HepG2 (cell line): Measurements from ENCODE around the gene COQ8A. TPM values are rescaled to one million over a fixed set of nuclear protein-coding genes. Genes with fewer than 3 reads are reported as not detected.

Source experiments
- ADNP ChIP-seq: sonication (generic); formaldehyde crosslinking; IDR thresholded peaks from 2 replicates; pipeline ENCODE4 v1.4.0; 2020; ENCODE audit warnings: missing genetic modification reagents
- FOXJ3 ChIP-seq: sonication (generic); formaldehyde crosslinking; IDR thresholded peaks from 2 replicates; pipeline ENCODE4 v1.4.0; 2020; ENCODE audit warnings: missing genetic modification reagents, mild to moderate bottlenecking, borderline replicate concordance
- MEF2D ChIP-seq: sonication (generic); formaldehyde crosslinking; IDR thresholded peaks from 2 replicates; pipeline ENCODE4 v1.5.1; 2020; ENCODE audit warnings: mild to moderate bottlenecking, missing genetic modification reagents
- MXD1 ChIP-seq: sonication (generic); formaldehyde crosslinking; IDR thresholded peaks from 2 replicates; pipeline ENCODE4 v1.4.0; 2020; ENCODE audit warnings: mild to moderate bottlenecking, missing genetic modification reagents
- MYC ChIP-seq: sonication (generic); formaldehyde crosslinking; IDR thresholded peaks from 2 replicates; pipeline ENCODE4 v1.9.0; 2021; ENCODE audit warnings: missing genetic modification reagents, borderline replicate concordance
- NFKBIZ ChIP-seq: IDR thresholded peaks from 2 replicates; pipeline ENCODE4 v1.6.1; 2018; ENCODE audit warnings: missing genetic modification reagents, missing compliant biosample characterization
- NR2F1 ChIP-seq, 2 experiments: fragments of 450-650 bp in 1 of 2; formaldehyde crosslinking in 1 of 2; IDR thresholded peaks; 2 replicates each; pipeline versions ENCODE4 v1.5.0 to v1.6.1; 2016 to 2020; ENCODE audit warnings: mild to moderate bottlenecking in 1 of 2, missing compliant biosample characterization in 1 of 2, missing genetic modification reagents in 1 of 2, moderate library complexity in 1 of 2
- RAD21 ChIP-seq: fragments of 450-650 bp; formaldehyde crosslinking; IDR thresholded peaks from 2 replicates; pipeline ENCODE4 v1.5.0; 2020; ENCODE audit warnings: mild to moderate bottlenecking
- SETDB1 ChIP-seq: sonication (generic); formaldehyde crosslinking; IDR thresholded peaks from 2 replicates; pipeline ENCODE4 v1.5.1; 2020; ENCODE audit warnings: missing genetic modification reagents, mild to moderate bottlenecking, borderline replicate concordance
- XBP1 ChIP-seq: sonication (generic); formaldehyde crosslinking; IDR thresholded peaks from 2 replicates; pipeline ENCODE4 v1.5.0; 2020; ENCODE audit warnings: missing genetic modification reagents
- ZBTB33 ChIP-seq: sonication (generic); formaldehyde crosslinking; IDR thresholded peaks from 2 replicates; pipeline ENCODE4 v1.4.0; 2020; ENCODE audit warnings: missing genetic modification reagents
- ZBTB8A ChIP-seq: sonication (generic); formaldehyde crosslinking; IDR thresholded peaks from 2 replicates; pipeline ENCODE4 v1.4.0; 2020; ENCODE audit warnings: mild to moderate bottlenecking, low read depth, missing genetic modification reagents, borderline replicate concordance
- ZMYM3 ChIP-seq: sonication (generic); formaldehyde crosslinking; IDR thresholded peaks from 2 replicates; pipeline ENCODE4 v1.5.1; 2020; ENCODE audit warnings: mild to moderate bottlenecking, missing genetic modification reagents
- ZNF780A ChIP-seq: sonication (generic); formaldehyde crosslinking; IDR thresholded peaks from 2 replicates; pipeline ENCODE4 v1.8.0; 2022; ENCODE audit warnings: mild to moderate bottlenecking, missing genetic modification reagents, moderate library complexity
- ZNF788 ChIP-seq: sonication (generic); formaldehyde crosslinking; IDR thresholded peaks from 2 replicates; pipeline ENCODE4 v1.5.0; 2020; ENCODE audit warnings: mild to moderate bottlenecking, missing genetic modification reagents, borderline replicate concordance
- polyA plus RNA-seq, 8 experiments: library from polyadenylated mRNA; depleted of rRNA in 3 of 8; stranded (reverse) in 7 of 8; unstranded in 1 of 8; fragments of >200 nt; fragmentation: Illumina TruSeq in 4 of 8; extraction: Trizol in 4 of 8; gene quantifications; 2 replicates each; pipeline versions ENCODE4 v1.2.1 to v1.2.3, GENCODE V29; 2011 to 2016; ENCODE audit warnings: low read depth in 4 of 8, missing spikeins in 1 of 8, mixed read lengths in 1 of 8; ENCODE audit not compliant: insufficient read depth in 1 of 8
- total RNA-seq, 5 experiments: library from RNA; depleted of rRNA; stranded (reverse); fragments of >200 nt; fragmentation: Illumina TruSeq; extraction: Trizol; gene quantifications; 2 replicates each; pipeline ENCODE4 v1.2.3, GENCODE V29; 2016; ENCODE audit warnings: low read depth in 1 of 5
- TF ChIP-seq, protein P1 (sequence below): sonication (generic); formaldehyde crosslinking; IDR thresholded peaks from 2 replicates; pipeline ENCODE4 v1.8.0; 2022; ENCODE audit warnings: mild to moderate bottlenecking, missing genetic modification reagents, moderate library complexity
- TF ChIP-seq, protein P2 (sequence below): sonication (generic); formaldehyde crosslinking; IDR thresholded peaks from 2 replicates; pipeline ENCODE4 v1.5.0; 2020; ENCODE audit warnings: mild to moderate bottlenecking, missing genetic modification reagents
- TF ChIP-seq, protein P3 (sequence below): sonication (generic); formaldehyde crosslinking; IDR thresholded peaks from 2 replicates; pipeline ENCODE4 v1.4.0; 2020; ENCODE audit warnings: missing genetic modification reagents, low read depth, mild to moderate bottlenecking, borderline replicate concordance
- TF ChIP-seq, protein P4 (sequence below): sonication (generic); formaldehyde crosslinking; IDR thresholded peaks from 2 replicates; pipeline ENCODE4 v1.8.0; 2022; ENCODE audit warnings: missing genetic modification reagents, mild to moderate bottlenecking, moderate library complexity, borderline replicate concordance

Gene COQ8A
- total and polyA plus RNA-seq, 2 of the 13 experiments (the other 11 are each of a cell fraction or from before 2014, with no cell fraction given) = 60.4 to 88.7 TPM

DNA sequence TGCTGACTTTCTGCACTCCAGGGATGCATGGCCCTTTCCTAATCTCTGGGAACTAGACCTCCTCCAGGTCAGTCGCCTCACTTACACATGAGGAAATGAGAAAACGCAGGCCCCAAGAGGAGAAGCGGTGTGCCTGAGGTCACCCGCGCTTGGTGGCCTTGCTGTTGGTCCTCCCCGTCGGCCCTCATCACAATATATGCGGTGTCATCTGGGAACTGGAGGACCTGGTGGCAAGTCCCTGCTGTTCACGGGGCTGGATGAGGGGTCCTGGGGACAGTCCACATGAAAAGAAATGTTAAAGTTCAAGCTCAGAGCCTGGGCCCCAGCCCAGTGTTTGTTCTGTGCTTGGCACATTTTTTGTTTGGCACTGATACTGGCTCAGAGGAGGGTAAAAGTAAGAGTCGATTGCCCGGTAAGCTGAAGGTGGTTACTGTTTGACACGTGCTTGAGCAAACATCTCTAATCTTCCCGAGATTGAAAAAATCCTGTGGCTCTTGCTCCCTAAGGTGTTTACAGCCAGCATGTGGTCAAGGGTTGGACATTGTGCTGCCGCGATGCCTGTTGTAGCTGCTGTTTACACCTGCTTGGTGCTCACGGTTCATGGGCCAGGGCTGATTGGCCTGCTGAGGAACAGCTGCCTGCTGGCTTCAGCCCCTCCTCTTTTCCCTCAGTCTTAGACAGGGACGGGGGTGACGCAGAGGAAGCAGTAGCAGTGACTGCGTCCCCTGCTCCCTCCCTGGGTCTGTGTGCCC lies 5.2 kb downstream of the COQ8A start (continued):
- TF ChIP-seq, protein P1, sequence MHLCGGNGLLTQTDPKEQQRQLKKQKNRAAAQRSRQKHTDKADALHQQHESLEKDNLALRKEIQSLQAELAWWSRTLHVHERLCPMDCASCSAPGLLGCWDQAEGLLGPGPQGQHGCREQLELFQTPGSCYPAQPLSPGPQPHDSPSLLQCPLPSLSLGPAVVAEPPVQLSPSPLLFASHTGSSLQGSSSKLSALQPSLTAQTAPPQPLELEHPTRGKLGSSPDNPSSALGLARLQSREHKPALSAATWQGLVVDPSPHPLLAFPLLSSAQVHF = no peak
- no peak for TF ChIP-seq XBP1 (CRISPR knock-in tag)
- TF ChIP-seq, protein P2, sequence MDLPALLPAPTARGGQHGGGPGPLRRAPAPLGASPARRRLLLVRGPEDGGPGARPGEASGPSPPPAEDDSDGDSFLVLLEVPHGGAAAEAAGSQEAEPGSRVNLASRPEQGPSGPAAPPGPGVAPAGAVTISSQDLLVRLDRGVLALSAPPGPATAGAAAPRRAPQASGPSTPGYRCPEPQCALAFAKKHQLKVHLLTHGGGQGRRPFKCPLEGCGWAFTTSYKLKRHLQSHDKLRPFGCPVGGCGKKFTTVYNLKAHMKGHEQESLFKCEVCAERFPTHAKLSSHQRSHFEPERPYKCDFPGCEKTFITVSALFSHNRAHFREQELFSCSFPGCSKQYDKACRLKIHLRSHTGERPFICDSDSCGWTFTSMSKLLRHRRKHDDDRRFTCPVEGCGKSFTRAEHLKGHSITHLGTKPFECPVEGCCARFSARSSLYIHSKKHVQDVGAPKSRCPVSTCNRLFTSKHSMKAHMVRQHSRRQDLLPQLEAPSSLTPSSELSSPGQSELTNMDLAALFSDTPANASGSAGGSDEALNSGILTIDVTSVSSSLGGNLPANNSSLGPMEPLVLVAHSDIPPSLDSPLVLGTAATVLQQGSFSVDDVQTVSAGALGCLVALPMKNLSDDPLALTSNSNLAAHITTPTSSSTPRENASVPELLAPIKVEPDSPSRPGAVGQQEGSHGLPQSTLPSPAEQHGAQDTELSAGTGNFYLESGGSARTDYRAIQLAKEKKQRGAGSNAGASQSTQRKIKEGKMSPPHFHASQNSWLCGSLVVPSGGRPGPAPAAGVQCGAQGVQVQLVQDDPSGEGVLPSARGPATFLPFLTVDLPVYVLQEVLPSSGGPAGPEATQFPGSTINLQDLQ (CRISPR knock-in tag) = no peak
- no peak for TF ChIP-seq SETDB1 (CRISPR knock-in tag)
- TF ChIP-seq ZMYM3 (CRISPR knock-in tag) = peak; percentile 12; the same call in 1 of the 2 replicates
- peak in 1 of 2 experiments; percentile 19; a peak in 1 of 4 replicates for TF ChIP-seq NR2F1 (CRISPR knock-in tag; IDR thresholded peaks at IDR 0.05)
- TF ChIP-seq MYC (CRISPR knock-in tag) = peak; percentile 92; the same call in 1 of the 2 replicates
- TF ChIP-seq, protein P3, sequence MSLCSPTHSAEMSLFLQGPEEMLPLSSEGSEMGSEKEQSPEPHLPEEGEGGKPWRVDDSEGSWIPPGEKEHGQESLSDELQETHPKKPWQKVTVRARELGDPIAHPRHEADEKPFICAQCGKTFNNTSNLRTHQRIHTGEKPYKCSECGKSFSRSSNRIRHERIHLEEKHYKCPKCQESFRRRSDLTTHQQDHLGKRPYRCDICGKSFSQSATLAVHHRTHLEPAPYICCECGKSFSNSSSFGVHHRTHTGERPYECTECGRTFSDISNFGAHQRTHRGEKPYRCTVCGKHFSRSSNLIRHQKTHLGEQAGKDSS (CRISPR knock-in tag) = no peak
- no peak for TF ChIP-seq RAD21 (CRISPR knock-in tag)
- TF ChIP-seq ZNF788 (CRISPR knock-in tag) = peak; percentile 3; the same call in 1 of the 2 replicates
- TF ChIP-seq ZBTB8A (CRISPR knock-in tag) = no peak
- TF ChIP-seq FOXJ3 (CRISPR knock-in tag) = peak; percentile 72; the same call in 1 of the 2 replicates
- TF ChIP-seq MXD1 (CRISPR knock-in tag) = peak; percentile 68; the same call in 1 of the 2 replicates
- TF ChIP-seq NFKBIZ = peak; percentile 79; the same call in 1 of the 2 replicates
- no peak for TF ChIP-seq ZBTB33
- TF ChIP-seq ADNP (CRISPR knock-in tag) = no peak
- no peak for TF ChIP-seq ZNF780A
- TF ChIP-seq, protein P4, sequence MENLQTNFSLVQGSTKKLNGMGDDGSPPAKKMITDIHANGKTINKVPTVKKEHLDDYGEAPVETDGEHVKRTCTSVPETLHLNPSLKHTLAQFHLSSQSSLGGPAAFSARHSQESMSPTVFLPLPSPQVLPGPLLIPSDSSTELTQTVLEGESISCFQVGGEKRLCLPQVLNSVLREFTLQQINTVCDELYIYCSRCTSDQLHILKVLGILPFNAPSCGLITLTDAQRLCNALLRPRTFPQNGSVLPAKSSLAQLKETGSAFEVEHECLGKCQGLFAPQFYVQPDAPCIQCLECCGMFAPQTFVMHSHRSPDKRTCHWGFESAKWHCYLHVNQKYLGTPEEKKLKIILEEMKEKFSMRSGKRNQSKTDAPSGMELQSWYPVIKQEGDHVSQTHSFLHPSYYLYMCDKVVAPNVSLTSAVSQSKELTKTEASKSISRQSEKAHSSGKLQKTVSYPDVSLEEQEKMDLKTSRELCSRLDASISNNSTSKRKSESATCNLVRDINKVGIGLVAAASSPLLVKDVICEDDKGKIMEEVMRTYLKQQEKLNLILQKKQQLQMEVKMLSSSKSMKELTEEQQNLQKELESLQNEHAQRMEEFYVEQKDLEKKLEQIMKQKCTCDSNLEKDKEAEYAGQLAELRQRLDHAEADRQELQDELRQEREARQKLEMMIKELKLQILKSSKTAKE (CRISPR knock-in tag) = peak; percentile 26; the same call in 1 of the 2 replicates
- TF ChIP-seq MEF2D (CRISPR knock-in tag) = peak; percentile 28; the same call in 1 of the 2 replicates
